Testis (tissue), 3 donors: ENCODE data around the gene DDX56. TPM values are rescaled to one million over a fixed set of nuclear protein-coding genes. Genes with fewer than 3 reads are reported as not detected.

Experiments
- DNase-seq: peaks from one replicate; pipeline ENCODE4 v3.0.0-alpha.2; 2019
- H3K27ac ChIP-seq, 2 donors: fragments of 200-600 bp; sonication (generic); one replicate each; pipeline ENCODE4 v1.5.1; 2019
- H3K27me3 ChIP-seq: fragments of 200-600 bp; sonication (generic); one replicate; pipeline ENCODE4 v1.5.1; 2019
- H3K36me3 ChIP-seq: fragments of 200-600 bp; sonication (generic); one replicate; pipeline ENCODE4 v1.5.1; 2017; ENCODE audit warnings: low read depth; ENCODE audit errors: missing control alignments
- H3K4me1 ChIP-seq: fragments of 200-600 bp; sonication (generic); one replicate; pipeline ENCODE4 v1.5.1; 2019
- H3K4me3 ChIP-seq, 2 donors: fragments of 200-600 bp; sonication (generic); one replicate each; pipeline ENCODE4 v1.5.1; 2017 to 2019
- H3K9me3 ChIP-seq: fragments of 200-600 bp; sonication (generic); one replicate; pipeline ENCODE4 v1.5.1; 2017
- POLR2A ChIP-seq: fragments of 450-650 bp; IDR thresholded peaks from one replicate; pipeline ENCODE4 v1.6.1; 2017; ENCODE audit warnings: antibody characterized with exemption, mild to moderate bottlenecking, moderate library complexity
- WGBS, 2 donors: methylation state at CpG; one replicate each; pipeline ENCODE4 v1.1.5; 2018; 5-methylcytosine and 5-hydroxymethylcytosine counted together
- intact Hi-C: fragments of 100-400 bp; cut with DNase I; formaldehyde crosslinking; loops from one replicate; pipeline ENCODE4 v1.15.1; 2023; ENCODE audit warnings: low total_unique reads
- polyA plus RNA-seq: library from polyadenylated mRNA; stranded (reverse); fragments of 350-450 nt; fragmentation: Illumina TruSeq; extraction: RNeasy Lipid Tissue Mini Kit (QIAGEN cat#74804); gene quantifications from one replicate; pipeline ENCODE4 v1.2.3, GENCODE V29; 2014; ENCODE audit warnings: low read depth, low replicate concordance; ENCODE audit not compliant: insufficient read depth
- total RNA-seq, 2 donors: library from RNA; depleted of rRNA; stranded (reverse); fragments of >200 nt; gene quantifications; one replicate each; pipeline ENCODE4 v1.2.3, GENCODE V29; 2016
- TF ChIP-seq, protein P1 (sequence below), 3 experiments: fragments of 450-650 bp in 2 of 3; fragments of 200-600 bp in 1 of 3; sonication (generic) in 1 of 3; IDR thresholded peaks; one replicate each; pipeline ENCODE4 v1.5.1; 2016 to 2019; ENCODE audit warnings: antibody characterized with exemption in 3 of 3, mild to moderate bottlenecking in 2 of 3, moderate library complexity in 1 of 3

Gene DDX56
- total and polyA plus RNA-seq, 3 donors from 2014 or later: 58.8 to 72.8 (median 68.8) TPM

GRCh38 chr7:44548893-44549292 is 24.8 kb downstream of the DDX56 start:
- no peaks in the 10 kb centered on the region for H3K4me1 ChIP-seq
- H3K27ac ChIP-seq: no peak overlapping the region
- intact Hi-C loops: no loop called here
- 83 to 88% methylated on average over 3 of the region's 3 CpGs for WGBS, 2 donors
- H3K27me3 ChIP-seq: no peaks in the 10 kb centered on the region
- H3K36me3 ChIP-seq: no peaks in the 10 kb centered on the region
- no peak overlapping the region for H3K4me3 ChIP-seq
- DNase-seq: no peak
- no peaks in the 10 kb centered on the region for H3K9me3 ChIP-seq
- no peak for TF ChIP-seq POLR2A
- TF ChIP-seq, protein P1, sequence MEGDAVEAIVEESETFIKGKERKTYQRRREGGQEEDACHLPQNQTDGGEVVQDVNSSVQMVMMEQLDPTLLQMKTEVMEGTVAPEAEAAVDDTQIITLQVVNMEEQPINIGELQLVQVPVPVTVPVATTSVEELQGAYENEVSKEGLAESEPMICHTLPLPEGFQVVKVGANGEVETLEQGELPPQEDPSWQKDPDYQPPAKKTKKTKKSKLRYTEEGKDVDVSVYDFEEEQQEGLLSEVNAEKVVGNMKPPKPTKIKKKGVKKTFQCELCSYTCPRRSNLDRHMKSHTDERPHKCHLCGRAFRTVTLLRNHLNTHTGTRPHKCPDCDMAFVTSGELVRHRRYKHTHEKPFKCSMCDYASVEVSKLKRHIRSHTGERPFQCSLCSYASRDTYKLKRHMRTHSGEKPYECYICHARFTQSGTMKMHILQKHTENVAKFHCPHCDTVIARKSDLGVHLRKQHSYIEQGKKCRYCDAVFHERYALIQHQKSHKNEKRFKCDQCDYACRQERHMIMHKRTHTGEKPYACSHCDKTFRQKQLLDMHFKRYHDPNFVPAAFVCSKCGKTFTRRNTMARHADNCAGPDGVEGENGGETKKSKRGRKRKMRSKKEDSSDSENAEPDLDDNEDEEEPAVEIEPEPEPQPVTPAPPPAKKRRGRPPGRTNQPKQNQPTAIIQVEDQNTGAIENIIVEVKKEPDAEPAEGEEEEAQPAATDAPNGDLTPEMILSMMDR (IDR thresholded peaks at IDR 0.05): no peak

GRCh38 chr7:44547536-44548231 is 26.0 kb downstream of the DDX56 start:
- Histone ChIP-seq H3K9me3 (no peaks in the 10 kb centered on the region), H3K27me3 (no peaks in the 10 kb centered on the region), H3K36me3 (no peaks in the 10 kb centered on the region), H3K4me3 (no peak overlapping the region), H3K4me1 (no peaks in the 10 kb centered on the region), H3K27ac (no peak overlapping the region)
- DNase-seq: no peak
- WGBS, 2 donors: 50 to 62% methylated on average over 6 of the region's 6 CpGs
- intact Hi-C loops: no loop called here
- TF ChIP-seq, protein P1 (IDR thresholded peaks at IDR 0.05): no peak
- TF ChIP-seq POLR2A: no peak

DNA sequence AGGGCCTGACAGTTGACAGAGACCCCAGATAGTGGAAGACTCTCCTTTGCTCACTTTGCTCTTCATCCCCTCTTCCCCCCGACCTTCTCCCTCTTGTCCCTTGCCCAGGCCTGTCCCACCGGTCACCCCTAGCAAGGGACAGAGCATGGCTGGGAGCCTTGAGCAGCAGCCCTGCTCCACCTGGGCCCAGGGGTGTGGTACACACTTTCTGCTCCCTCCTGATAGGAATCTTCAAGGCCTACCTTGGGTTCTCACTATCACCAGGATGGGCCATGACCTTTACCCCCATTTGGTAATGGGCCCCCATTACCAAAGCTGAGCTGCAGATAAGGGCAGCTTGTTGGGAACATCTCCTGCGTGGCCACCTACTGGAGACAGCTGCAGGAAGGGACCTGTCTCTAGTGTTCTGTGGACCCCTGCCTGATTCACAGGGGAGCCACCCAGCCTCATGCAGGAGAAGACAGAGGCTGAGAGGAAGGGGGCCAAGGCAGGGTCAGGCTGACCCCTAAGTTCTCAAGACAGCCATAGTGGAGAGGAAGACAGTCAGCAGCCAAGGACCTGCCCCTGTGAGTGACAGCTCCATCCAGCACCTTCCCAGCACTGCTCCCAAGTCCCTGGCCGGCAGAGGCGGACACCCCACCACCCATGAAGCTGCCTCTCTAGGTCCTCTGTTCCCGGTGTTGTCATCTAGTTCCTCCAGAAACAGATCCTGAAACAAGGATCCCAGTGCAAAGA is 31.7 kb downstream of the DDX56 start:
- H3K4me3 ChIP-seq: no peak overlapping the region
- no peak for DNase-seq
- H3K4me1 ChIP-seq: no peaks in the 10 kb centered on the region
- no peaks in the 10 kb centered on the region for H3K27me3 ChIP-seq
- TF ChIP-seq, protein P1 (IDR thresholded peaks at IDR 0.05): no peak
- no peak for TF ChIP-seq POLR2A
- no peaks in the 10 kb centered on the region for H3K9me3 ChIP-seq
- H3K27ac ChIP-seq: no peak overlapping the region
- no peaks in the 10 kb centered on the region for H3K36me3 ChIP-seq
- 88 to 90% methylated on average over 6 of the region's 6 CpGs for WGBS, 2 donors
- intact Hi-C loops: no loop called here

GRCh38 chr7:44541028-44541869 is 32.5 kb downstream of the DDX56 start, which contains the start of gene NPC1L1:
Gene NPC1L1, minus strand, starts transcription at chr7:44541330. Its CDS starts 71 bp downstream, at chr7:44541259.
- no peak for TF ChIP-seq POLR2A
- TF ChIP-seq, protein P1 (IDR thresholded peaks at IDR 0.05): no peak
- 74 to 79% methylated on average over 6 to 18 of the region's 20 CpGs for WGBS, 2 donors
- Histone ChIP-seq H3K27me3 (no peaks in the 10 kb centered on the region), H3K4me3 (no peak within 1 kb of the TSS), H3K27ac (no peak within 1 kb of the TSS), H3K9me3 (no peaks in the 10 kb centered on the region), H3K36me3 (no peaks in the 10 kb centered on the region), H3K4me1 (no peaks in the 10 kb centered on the region)
- intact Hi-C loops: no loop called here
- DNase-seq: no peak
